CD4-positive, alpha-beta T cell treated with Interleukin-4 for 1 hour (primary cell): Measurements from ENCODE around the gene RASIP1.
A peak's percentile ranks its signal among the peaks of the same experiment; 100 is the strongest.
"Not testable (repeated sequence)": the region's sequence is repeated elsewhere in the genome, so short reads cannot be mapped to it uniquely, and the experiment has no call there.

Source experiments
- DNase-seq, 2 donors: peaks; one replicate each; pipeline ENCODE4 v3.0.0-alpha.2; 2020 to 2022

Gene RASIP1

GRCh38 chr19:48731452-48731851, 9.0 kb downstream of the RASIP1 start:
- no peak for DNase-seq

GRCh38 chr19:48728911-48729664, 11.3 kb downstream of the RASIP1 start:
- no peak for DNase-seq

- DNase-seq, result peak; percentile 69 to 77
Observed at GRCh38 chr19:48726556-48726955, 13.9 kb downstream of the RASIP1 start.

- DNase-seq, result peak; percentile 63 to 75
Observed at GRCh38 chr19:48724796-48725753, 15.3 kb downstream of the RASIP1 start.

GRCh38 chr19:48722196-48722708, 18.2 kb downstream of the RASIP1 start:
- no peak for DNase-seq

- DNase-seq, result peak; percentile 95 to 96
Observed at GRCh38 chr19:48720613-48721296, 19.7 kb downstream of the RASIP1 start.

- no peak for DNase-seq
Observed at GRCh38 chr19:48720251-48720612, 20.2 kb downstream of the RASIP1 start.

GRCh38 chr19:48719263-48720171, 20.9 kb downstream of the RASIP1 start, which contains the start of gene MAMSTR:
TSS of gene MAMSTR (minus strand) at chr19:48719725. CDS start at chr19:48719031, 694 bp downstream.
- no peak for DNase-seq

GRCh38 chr19:48718711-48719231, 21.6 kb downstream of the RASIP1 start:
- DNase-seq, result no peak

- DNase-seq, result not testable (repeated sequence)
Observed at GRCh38 chr19:48718106-48718505, 22.3 kb downstream of the RASIP1 start.

- DNase-seq, result no peak
Observed at GRCh38 chr19:48716562-48717291, 23.7 kb downstream of the RASIP1 start.

GRCh38 chr19:48715681-48716171, 24.7 kb downstream of the RASIP1 start:
- DNase-seq, result no peak

- no peak for DNase-seq
Observed at GRCh38 chr19:48714759-48715675, 25.4 kb downstream of the RASIP1 start.

GRCh38 chr19:48713864-48714755, 26.3 kb downstream of the RASIP1 start:
- peak; percentile 99 for DNase-seq

- DNase-seq, result no peak
Observed at GRCh38 chr19:48713041-48713863, 27.2 kb downstream of the RASIP1 start.

GRCh38 chr19:48711106-48711662, 29.2 kb downstream of the RASIP1 start:
- DNase-seq, result no peak

- no peak for DNase-seq
Observed at GRCh38 chr19:48708471-48708870, 31.9 kb downstream of the RASIP1 start.
